Measurements from ENCODE around the gene CACNA1D.

Gene CACNA1D

GRCh38 chr3:53812434-53812833 lies 318.0 kb downstream of the CACNA1D start:
- TF ChIP-seq CTCF (conservative IDR thresholded peaks at IDR 0.05; ENCODE audit: low read depth, low read length): no peak
- no peak overlapping the region for H3K4me3 ChIP-seq (ENCODE audit: low read length)
- no peak for DNase-seq (ENCODE audit: low read depth)

- no peak for TF ChIP-seq CTCF (conservative IDR thresholded peaks at IDR 0.05; ENCODE audit: low read depth, low read length)
- H3K4me3 ChIP-seq (ENCODE audit: low read length): no peak overlapping the region
- DNase-seq (ENCODE audit: low read depth): no peak
Measured at GRCh38 chr3:53813229-53813628, 318.8 kb downstream of the CACNA1D start.

- TF ChIP-seq CTCF (conservative IDR thresholded peaks at IDR 0.05; ENCODE audit: low read depth, low read length): no peak
- no peak overlapping the region for H3K4me3 ChIP-seq (ENCODE audit: low read length)
Measured at GRCh38 chr3:53813876-53814275, 319.5 kb downstream of the CACNA1D start.

GRCh38 chr3:53815067-53815466 lies 320.7 kb downstream of the CACNA1D start:
- TF ChIP-seq CTCF (conservative IDR thresholded peaks at IDR 0.05; ENCODE audit: low read depth, low read length): no peak
- DNase-seq (ENCODE audit: low read depth): no peak
- no peak overlapping the region for H3K4me3 ChIP-seq (ENCODE audit: low read length)

More at GRCh38 chr3:53813876-53814275, 319.5 kb downstream of the CACNA1D start:
- no peak for DNase-seq (ENCODE audit: low read depth)

- no peak overlapping the region for H3K4me3 ChIP-seq (ENCODE audit: low read length)
- no peak for DNase-seq (ENCODE audit: low read depth)
- no peak for TF ChIP-seq CTCF (conservative IDR thresholded peaks at IDR 0.05; ENCODE audit: low read depth, low read length)
Measured at GRCh38 chr3:53815651-53816050, 321.2 kb downstream of the CACNA1D start.

- no peak for DNase-seq (ENCODE audit: low read depth)
- H3K4me3 ChIP-seq (ENCODE audit: low read length): no peak overlapping the region
- TF ChIP-seq CTCF (conservative IDR thresholded peaks at IDR 0.05; ENCODE audit: low read depth, low read length): no peak
Measured at GRCh38 chr3:53816425-53816824, 322.0 kb downstream of the CACNA1D start.

- H3K4me3 ChIP-seq (ENCODE audit: low read length): no peak overlapping the region
- DNase-seq (ENCODE audit: low read depth): no peak
- no peak for TF ChIP-seq CTCF (conservative IDR thresholded peaks at IDR 0.05; ENCODE audit: low read depth, low read length)
Measured at GRCh38 chr3:53817211-53817610, 322.8 kb downstream of the CACNA1D start.
